Psoas muscle (tissue), 8 donors: ENCODE data around the gene TWF2. TPM values are rescaled to one million over a fixed set of nuclear protein-coding genes. Genes with fewer than 3 reads are reported as not detected.

ENCODE experiments used
- ATAC-seq, 4 donors: fragments of 200-7000 bp; cut with Tn5 transposase; one replicate each; pipeline ENCODE4 v1.9.1; 2020; ENCODE audit warnings: moderate library complexity in 3 of 4, mild to moderate bottlenecking in 2 of 4
- DNase-seq, 2 donors: peaks; one replicate each; pipeline ENCODE4 v3.0.0-alpha.2; 2020
- H3K27ac ChIP-seq: fragments of 200-600 bp; one replicate; pipeline ENCODE4 v1.8.0; 2022
- H3K27me3 ChIP-seq, 3 donors: fragments of 200-600 bp in 1 of 3; one replicate each; pipeline versions ENCODE4 v1.6.1 to v1.8.0; 2013 to 2022; ENCODE audit warnings: low read length in 2 of 3, mild to moderate bottlenecking in 2 of 3, moderate library complexity in 1 of 3; ENCODE audit not compliant: insufficient read depth in 3 of 3
- H3K36me3 ChIP-seq, 2 donors: fragments of 200-600 bp in 1 of 2; one replicate each; pipeline versions ENCODE4 v1.6.1 to v1.8.0; 2013 to 2022; ENCODE audit warnings: low read depth in 1 of 2, mild to moderate bottlenecking in 1 of 2, moderate library complexity in 1 of 2; ENCODE audit not compliant: insufficient read depth in 1 of 2
- H3K4me1 ChIP-seq: fragments of 200-600 bp; one replicate; pipeline ENCODE4 v1.8.0; 2022
- H3K4me3 ChIP-seq: fragments of 200-600 bp; one replicate; pipeline ENCODE4 v1.8.0; 2022; ENCODE audit warnings: mild to moderate bottlenecking
- H3K9me3 ChIP-seq: fragments of 200-600 bp; one replicate; pipeline ENCODE4 v1.8.0; 2022
- WGBS, 3 donors: extraction: QIAGEN DNeasy Blood & Tissue Kit; methylation state at CpG; one replicate each; pipeline versions ENCODE4 v1.1.6 to v1.1.7; 2013; 5-methylcytosine and 5-hydroxymethylcytosine counted together
- intact Hi-C, 2 donors: fragments of 100-400 bp; cut with DNase I; formaldehyde crosslinking; loops; one replicate each; pipeline versions ENCODE4 v1.11.0 to v1.14.2; 2022
- polyA plus RNA-seq, 3 donors: library from polyadenylated mRNA; stranded (reverse); fragments of 200-250 nt; gene quantifications; one replicate each; pipeline ENCODE4 v1.2.3, GENCODE V29; 2013
- total RNA-seq, 4 donors: library from RNA; stranded (reverse); fragmentation: NEBNext Ultra II Directional in 2 of 4; extraction: Animal tissue kit (Norgen Biotek cat#: 25700) in 2 of 4; gene quantifications; one replicate each; pipeline versions ENCODE4 v1.2.1 to v1.2.4, GENCODE V29; 2021 to 2023
- TF ChIP-seq, protein P1 (sequence below): fragments of 200-600 bp; IDR thresholded peaks from one replicate; pipeline ENCODE4 v1.8.0; 2022; ENCODE audit warnings: antibody characterized with exemption
- donor health status: healthy with polysubstance abuse.
- donor health status: DM: no; HTN: no; CAD: no; lungs with moderate emphysema.
- donor health status: Bipolar disorder and iron deficiency.
- donor health status: healthy.
- donor health status: DM: yes; HTN: yes; CAD: no.
- donor health status: DM: no; HTN: no; CAD: no.
- donor health status: DM: no; HTN: no; CAD: no.
- donor health status: DM: yes; HTN: yes; CAD: no.

The TWF2 gene
- total and polyA plus RNA-seq, 7 donors: 19.6 to 224 (median 136) TPM

- H3K9me3 ChIP-seq: no peaks in the 10 kb centered on the region
- H3K27ac ChIP-seq: no peak overlapping the region
- WGBS, 3 donors: 93 to 96% (median 95%) methylated on average over 5 of the region's 5 CpGs
These were observed 37.8 kb downstream of the TWF2 start for GRCh38 chr3:52200981-52201679.

GRCh38 chr3:52198643-52199608 lies 40.0 kb downstream of the TWF2 start:
- H3K27ac ChIP-seq: peak overlapping the region; percentile 87
- H3K36me3 ChIP-seq: peaks cover 3 to 49% of the 10 kb centered on the region in 2 donors
- peaks cover 36% of the 10 kb centered on the region for H3K4me1 ChIP-seq
- H3K9me3 ChIP-seq: no peaks in the 10 kb centered on the region
- DNase-seq (no peak), ATAC-seq (no peak)
- intact Hi-C loops: loop anchor here in 1 of 2 donors (5.0 kb wide), 1 partner anchor 42 kb away; no protein-coding TSS in a partner anchor
- 33 to 39% (median 34%) methylated on average over 14 of the region's 14 CpGs for WGBS, 3 donors
- peak overlapping the region; percentile 100 for H3K4me3 ChIP-seq
- no peaks in the 10 kb centered on the region for H3K27me3 ChIP-seq
- TF ChIP-seq, protein P1, sequence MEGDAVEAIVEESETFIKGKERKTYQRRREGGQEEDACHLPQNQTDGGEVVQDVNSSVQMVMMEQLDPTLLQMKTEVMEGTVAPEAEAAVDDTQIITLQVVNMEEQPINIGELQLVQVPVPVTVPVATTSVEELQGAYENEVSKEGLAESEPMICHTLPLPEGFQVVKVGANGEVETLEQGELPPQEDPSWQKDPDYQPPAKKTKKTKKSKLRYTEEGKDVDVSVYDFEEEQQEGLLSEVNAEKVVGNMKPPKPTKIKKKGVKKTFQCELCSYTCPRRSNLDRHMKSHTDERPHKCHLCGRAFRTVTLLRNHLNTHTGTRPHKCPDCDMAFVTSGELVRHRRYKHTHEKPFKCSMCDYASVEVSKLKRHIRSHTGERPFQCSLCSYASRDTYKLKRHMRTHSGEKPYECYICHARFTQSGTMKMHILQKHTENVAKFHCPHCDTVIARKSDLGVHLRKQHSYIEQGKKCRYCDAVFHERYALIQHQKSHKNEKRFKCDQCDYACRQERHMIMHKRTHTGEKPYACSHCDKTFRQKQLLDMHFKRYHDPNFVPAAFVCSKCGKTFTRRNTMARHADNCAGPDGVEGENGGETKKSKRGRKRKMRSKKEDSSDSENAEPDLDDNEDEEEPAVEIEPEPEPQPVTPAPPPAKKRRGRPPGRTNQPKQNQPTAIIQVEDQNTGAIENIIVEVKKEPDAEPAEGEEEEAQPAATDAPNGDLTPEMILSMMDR: no peak

More at GRCh38 chr3:52200981-52201679, 37.8 kb downstream of the TWF2 start:
- Histone ChIP-seq H3K4me3 (no peak overlapping the region), H3K27me3 (no peaks in the 10 kb centered on the region), H3K4me1 (peaks cover 42% of the 10 kb centered on the region), H3K36me3 (peaks cover 11 to 72% of the 10 kb centered on the region in 2 donors)
- ATAC-seq (no peak), DNase-seq (no peak)
- TF ChIP-seq, protein P1: no peak
- intact Hi-C loops: no loop called here

DNA sequence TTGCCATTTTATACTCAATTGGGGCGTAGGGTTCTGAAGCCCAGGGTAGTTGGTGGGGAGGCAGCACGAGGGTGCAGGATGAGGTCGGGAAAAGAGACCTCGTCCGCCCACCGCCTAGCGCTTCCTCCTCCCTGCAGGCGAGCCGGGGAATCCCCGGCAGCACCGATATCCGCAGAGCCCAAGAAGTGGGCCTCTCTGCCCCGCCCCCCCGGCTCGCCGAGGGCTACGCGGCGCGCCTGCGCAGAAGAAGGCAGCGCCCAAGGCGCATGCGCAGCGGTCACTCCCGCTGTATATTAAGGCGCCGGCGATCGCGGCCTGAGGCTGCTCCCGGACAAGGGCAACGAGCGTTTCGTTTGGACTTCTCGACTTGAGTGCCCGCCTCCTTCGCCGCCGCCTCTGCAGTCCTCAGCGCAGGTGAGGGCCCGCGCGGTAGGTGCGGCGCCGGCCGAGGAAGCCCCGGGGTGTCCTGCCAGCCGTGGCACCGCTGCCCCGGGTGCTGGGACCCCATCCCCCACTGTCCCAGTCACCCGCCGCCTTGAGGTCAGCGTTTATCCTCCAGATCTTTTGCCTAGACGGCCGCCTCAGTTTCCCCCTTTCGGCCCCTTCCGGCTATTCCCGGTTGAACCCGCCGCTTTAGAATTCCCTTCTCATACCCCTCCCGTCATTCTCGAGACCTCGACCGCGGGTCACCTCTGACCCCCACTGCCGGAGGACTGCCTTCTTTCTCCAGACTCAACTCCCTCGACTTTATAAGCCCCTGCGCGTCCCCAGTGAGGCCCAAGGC lies 40.9 kb downstream of the TWF2 start, which contains the start of gene ALAS1:
TSS of gene ALAS1 (plus strand) at position 319 of the 784 bp plus-strand sequence. CDS start 1,082 bp downstream, outside the sequence.
- DNase-seq: peak; percentile 93 to 96
- Histone ChIP-seq H3K36me3 (peaks cover 0 to 41% of the 10 kb centered on the region in 2 donors), H3K4me3 (peak within 1 kb of the TSS; percentile 100), H3K27me3 (no peaks in the 10 kb centered on the region), H3K4me1 (peaks cover 36% of the 10 kb centered on the region), H3K27ac (peak within 1 kb of the TSS; percentile 87), H3K9me3 (no peaks in the 10 kb centered on the region)
- peak; percentile 87 to 95 (median 88) for ATAC-seq
- 0 to 1% (median 0%) methylated on average over 55 to 71 of the region's 71 CpGs for WGBS, 3 donors
- TF ChIP-seq, protein P1: peak; percentile 23
- intact Hi-C loops: loop anchor here in 1 of 2 donors (5.0 kb wide), 1 partner anchor 41 kb away; no protein-coding TSS in a partner anchor

DNA sequence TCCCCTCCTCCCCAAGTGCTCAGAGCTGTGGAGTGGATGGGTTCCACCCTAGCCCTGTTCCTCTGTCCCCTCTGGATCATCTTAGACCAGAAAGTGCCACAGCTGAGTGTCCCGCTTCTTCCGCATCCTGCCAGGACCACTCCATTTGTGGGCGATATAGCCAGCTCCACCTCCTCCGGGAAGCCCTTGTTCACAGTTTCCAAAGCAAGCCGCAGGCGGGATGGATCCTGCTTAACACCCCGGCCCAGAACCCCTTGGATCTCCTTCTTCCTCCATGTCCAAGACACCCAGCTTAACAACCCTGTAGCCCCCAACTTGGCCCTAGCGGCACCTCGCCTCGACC lies 41.5 kb downstream of the TWF2 start:
- H3K4me1 ChIP-seq: peaks cover 36% of the 10 kb centered on the region
- no peak for DNase-seq
- H3K36me3 ChIP-seq: peaks cover 0 to 35% of the 10 kb centered on the region in 2 donors
- peak overlapping the region; percentile 100 for H3K4me3 ChIP-seq
- peak in 3 of 4 donors; percentile 1 to 5 (median 4) for ATAC-seq
- H3K9me3 ChIP-seq: no peaks in the 10 kb centered on the region
- H3K27ac ChIP-seq: peak overlapping the region; percentile 87
- TF ChIP-seq, protein P1: no peak
- WGBS, 3 donors: 34 to 47% (median 40%) methylated on average over 10 of the region's 10 CpGs
- intact Hi-C loops: loop anchor here in 1 of 2 donors (5.0 kb wide), 1 partner anchor 40 kb away; no protein-coding TSS in a partner anchor
- H3K27me3 ChIP-seq: no peaks in the 10 kb centered on the region
